HG02884 (cell line): ENCODE results near the gene EFS.

Experiments used
- ATAC-seq: cut with Tn5 transposase; IDR thresholded peaks from one replicate; pipeline ENCODE4 v1.9.1; 2021; ENCODE audit warnings: mild to moderate bottlenecking, moderate library complexity; ENCODE audit not compliant: unreplicated experiment

EFS gene

GRCh38 chr14:23359722-23360447 lies 5.1 kb downstream of the EFS start:
- no peak for ATAC-seq

DNA sequence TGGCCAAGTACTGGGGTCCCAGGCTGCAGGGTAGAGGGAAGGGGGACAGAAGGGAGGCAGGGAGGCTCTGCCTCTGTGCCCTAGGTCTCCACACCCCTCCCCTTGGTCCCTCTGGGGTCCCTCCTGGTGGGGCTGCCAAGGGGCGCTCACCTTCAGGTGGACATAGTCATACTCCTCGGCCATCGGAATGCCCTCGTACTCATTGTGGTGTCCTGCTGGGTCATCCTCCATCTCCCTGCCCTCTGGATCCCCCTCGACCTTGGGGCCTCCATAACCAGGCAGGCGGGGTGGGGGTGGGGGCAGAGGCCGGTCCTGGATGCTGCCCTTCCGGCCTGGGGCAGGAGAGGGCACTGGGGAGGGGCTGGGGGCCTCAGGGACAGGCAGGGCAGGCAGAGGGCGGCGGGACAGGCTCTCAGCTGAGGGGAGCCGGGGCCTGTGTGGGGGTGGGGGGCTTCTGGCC lies 5.8 kb downstream of the EFS start:
- ATAC-seq = no peak

DNA sequence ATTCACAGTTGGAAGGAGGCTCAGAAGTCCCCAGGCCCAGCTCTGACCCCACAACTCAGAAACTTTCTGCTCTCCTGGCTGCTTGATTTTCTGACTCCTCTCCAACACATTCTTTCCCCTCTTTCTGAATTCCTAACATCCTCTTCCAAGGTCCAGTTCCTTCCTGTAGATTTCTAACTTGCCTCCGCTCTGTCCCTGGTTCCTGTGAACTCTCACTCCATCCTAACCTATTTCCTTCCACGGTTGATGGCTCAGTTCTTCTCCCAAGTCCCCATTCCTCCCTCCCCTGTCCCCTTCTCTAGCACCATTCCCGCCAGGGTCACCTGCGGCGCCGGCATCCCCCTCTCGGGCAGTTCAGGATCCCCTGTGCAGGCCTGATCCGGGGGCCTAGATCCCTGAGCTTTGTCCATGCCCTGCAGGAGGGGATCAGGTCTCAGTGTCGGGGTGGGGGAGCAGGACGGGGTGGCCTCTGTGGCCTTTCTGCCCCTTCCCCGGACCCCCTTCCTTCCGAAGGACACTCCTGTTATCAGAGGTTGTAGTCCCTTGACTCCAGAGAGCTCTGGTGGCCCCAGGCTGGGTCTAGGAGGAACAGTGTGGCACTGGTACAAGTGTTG lies 6.3 kb downstream of the EFS start:
- no peak for ATAC-seq

DNA sequence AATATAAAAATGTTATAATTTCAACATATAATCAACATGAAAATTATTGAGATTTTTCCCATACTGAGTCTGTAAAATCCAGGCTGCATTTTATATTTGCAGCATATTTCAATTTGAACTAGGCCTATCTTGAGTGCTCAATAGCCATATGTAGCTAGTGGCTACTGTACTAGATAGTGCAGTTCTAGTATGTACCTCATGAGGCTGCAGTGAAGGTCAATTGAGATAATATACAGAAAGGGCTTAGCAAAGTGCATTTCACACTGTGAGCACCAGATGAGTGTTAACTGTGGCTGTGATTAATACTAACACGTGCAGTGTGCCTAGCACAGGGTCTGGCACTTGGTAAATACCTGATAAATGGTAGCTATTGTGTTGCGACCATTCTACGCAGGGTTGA lies 6.9 kb downstream of the EFS start:
- ATAC-seq = no peak

DNA sequence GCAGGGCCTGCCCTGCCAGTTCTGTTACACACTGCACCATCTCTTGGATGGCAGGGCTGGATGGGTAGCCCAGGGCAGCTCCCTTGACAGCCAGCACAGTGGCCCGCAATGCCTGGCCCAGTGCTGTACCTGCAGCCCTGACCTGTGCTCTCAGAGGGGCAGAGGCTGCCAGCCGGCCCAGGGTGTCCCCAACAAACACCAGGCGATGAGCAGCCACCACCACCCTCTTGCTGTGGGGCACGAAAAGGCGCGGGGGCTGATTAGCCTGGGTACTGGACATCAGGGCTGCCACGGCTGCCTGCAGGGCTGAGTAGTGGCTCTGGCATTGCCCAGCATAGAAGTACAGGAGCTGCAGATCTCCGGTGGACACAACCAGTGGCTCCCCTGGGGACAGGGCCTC lies 7.7 kb downstream of the EFS start:
- no peak for ATAC-seq

DNA sequence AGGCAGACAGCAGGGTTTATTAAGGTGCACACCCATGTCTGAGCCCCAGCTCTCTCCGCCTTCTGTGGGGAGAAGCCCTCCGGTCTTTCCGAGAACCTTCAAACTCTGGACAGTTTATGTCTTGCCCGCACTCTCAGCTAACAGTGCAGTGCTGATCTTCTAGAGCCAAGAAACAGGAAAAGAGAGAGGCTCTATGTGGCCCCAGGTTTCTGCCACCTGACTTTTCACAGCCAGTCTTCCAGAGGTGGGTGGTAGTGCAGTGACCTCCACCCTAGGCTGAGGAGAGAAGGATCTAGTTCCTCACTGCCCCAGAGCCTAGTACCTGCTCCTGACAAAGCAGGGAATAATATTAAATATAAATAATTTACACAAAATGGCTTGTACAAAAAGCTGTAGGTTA lies 8.3 kb downstream of the EFS start:
- ATAC-seq = no peak

- ATAC-seq = no peak
Observed at GRCh38 chr14:23355871-23356435, 9.0 kb downstream of the EFS start.

GRCh38 chr14:23354990-23355389 lies 10.0 kb downstream of the EFS start:
- ATAC-seq = no peak

DNA sequence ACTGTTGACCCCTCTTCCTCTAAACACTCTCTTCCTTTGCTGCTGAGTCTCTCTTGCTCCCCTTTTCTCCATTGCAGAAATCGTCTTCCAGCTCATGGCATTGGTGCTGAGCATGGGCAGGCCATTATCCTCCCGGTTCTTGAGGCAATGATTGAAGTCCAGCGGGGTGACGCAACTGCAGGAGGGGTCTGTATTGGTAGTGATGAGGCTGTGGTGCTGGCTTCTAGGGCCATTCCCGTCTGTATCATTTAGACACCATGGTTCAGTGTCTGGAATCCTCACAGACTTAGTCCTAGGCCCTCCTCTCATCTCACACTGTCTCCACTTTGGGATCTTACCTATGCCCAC lies 11.6 kb downstream of the EFS start:
- no peak for ATAC-seq

DNA sequence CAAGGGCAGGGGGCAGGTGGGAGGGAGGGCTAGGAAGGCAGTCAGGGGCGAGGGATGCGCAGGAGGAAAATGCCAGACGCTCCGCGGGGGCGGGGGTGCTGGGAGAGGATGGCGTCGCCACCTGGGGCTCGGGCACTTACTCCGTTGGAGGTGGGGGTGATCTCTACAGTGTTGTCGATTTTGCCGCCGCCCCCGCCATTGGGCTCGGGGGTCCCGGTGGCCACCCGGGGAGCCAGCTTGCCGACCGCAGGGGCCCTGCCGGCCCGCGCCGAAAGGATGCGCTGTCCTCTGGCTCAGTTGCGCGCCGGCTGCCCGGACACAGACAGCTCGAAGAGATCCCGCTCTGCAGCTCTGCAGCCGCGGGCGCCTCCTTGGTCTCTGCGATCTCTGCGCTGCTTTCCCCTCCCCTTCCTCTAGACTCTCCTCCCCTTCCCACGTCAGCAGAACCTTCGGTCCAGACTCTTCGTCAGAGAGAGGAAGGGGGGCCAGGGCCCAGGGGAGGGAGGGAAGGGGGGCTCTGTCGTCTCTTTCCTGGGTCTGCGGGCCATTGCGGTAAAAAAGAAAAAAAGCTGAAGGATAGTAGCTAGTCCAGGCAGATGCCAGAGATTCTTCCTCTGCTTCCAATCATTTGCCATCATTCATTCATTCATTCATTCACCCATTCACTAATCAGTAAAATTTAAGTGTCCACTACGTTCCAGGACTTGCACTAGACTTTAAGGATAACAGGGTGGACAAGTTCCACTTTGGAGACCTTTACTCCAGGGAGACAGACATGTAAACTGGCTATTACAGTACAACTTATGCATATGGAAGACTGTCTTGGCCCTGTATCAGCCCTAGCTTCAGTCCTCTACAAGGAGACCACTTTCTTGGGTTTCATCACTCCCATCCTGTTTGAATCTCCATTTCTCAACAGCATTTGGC lies 12.2 kb downstream of the EFS start, which contains the start of gene SLC22A17:
Gene SLC22A17, minus strand, starts transcription at position 382 of the 927 bp plus-strand sequence.
- no peak for ATAC-seq

DNA sequence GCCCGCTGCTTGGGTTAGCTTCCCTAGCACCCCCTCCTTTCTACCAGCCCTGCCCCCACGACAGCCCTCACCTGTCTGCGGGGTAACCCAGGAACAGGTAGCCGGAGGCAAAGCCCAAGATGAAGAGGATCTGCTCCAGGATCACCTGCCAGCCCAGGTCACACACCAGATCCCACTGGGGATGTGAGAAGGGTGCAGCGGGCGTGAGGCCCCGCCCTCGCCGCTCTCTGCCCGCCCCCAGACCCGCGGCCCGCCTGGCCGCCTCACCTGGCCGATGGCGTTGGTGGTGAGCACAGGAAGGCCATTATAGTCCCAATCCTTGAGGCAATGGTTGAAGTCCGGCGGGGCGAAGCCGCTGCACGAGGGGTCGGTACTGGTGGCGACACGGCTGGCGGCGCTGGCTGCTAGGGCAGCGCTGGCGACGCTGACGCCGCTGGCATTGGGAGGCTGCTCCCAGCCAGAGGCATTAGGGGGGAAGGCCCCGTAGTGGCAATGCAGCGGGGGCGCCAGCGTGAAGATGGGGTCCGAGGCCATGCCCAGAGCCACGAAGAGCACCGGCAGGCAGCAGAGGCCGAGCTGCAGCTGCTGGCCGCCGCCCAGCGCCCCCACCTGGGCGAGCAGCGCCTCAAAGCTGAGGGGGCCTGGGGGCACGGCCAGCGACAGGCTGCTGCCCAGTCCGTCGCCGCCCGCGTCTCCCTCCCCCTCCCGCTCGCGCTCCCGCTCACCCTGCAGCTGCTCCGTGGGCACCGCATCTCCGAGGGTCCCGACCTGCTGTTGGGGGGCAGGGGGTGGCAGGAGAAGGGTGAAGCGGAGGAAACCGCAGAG lies 13.1 kb downstream of the EFS start:
- ATAC-seq = no peak

- no peak for ATAC-seq
Observed at GRCh38 chr14:23349156-23349845, 15.7 kb downstream of the EFS start.

- no peak for ATAC-seq
Observed at GRCh38 chr14:23348297-23348655, 16.7 kb downstream of the EFS start.

GRCh38 chr14:23347406-23348296 lies 17.3 kb downstream of the EFS start:
- ATAC-seq = no peak

DNA sequence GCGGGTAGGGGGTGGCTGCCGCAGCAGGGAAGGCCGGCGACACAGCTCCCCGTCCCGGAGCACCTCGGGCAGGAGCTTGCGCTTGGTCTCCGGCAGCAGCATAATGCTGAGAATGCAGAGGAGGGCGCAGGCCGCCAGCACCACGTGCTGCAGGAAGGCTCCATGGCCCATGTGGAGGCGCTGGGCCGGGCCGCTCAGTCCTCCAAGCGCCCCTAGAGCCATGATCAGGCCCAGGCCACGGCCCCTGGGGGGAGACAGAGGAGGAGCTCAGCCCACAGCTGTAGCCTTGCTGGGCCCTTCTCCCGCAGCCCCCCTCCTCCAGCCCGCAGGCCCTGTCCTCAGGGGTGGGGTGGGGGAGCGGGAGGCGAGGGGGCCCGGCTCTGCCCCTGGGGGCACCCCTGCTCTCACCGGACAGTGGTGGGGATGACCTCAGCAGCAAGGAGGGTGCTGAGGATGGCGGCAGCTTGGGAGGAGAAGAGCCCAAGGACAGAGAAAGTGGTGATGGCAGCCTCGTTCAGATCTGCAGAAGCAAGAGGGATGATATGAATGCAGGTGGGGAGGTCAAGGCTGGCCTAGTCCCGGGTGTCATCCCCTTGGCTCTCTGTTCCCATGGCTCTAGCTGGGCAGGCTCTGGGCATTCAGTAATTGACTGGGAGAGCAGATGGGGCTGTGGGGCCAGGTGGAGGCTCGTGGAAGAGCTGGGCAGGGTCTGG lies 18.1 kb downstream of the EFS start:
- no peak for ATAC-seq

GRCh38 chr14:23345987-23346692 lies 18.8 kb downstream of the EFS start:
- ATAC-seq = no peak

DNA sequence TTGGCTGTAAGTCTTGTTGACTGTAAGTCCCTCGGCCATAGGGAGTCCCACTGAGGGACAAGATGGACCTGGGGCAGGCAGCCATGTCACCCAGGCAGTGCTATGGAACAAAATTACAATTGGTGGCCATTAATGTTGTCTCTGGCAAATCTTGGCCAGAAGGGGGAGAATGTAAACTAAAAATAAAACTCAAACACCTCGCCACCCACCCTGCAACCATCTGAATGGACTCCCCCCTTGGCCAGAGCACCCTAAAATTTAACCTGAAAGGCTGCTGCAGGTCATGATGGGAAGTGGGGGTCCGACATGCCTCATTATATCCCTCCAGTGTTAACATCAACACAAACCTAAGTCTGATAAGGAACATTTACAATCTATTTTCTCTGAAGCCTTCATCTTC lies 20.5 kb downstream of the EFS start:
- no peak for ATAC-seq
